HCT116 (cell line): Measurements from ENCODE around the gene UQCRC1. TPM values are rescaled to one million over a fixed set of nuclear protein-coding genes. Genes with fewer than 3 reads are reported as not detected.

Experiments used
- ATAC-seq: fragments of 200-7000 bp; cut with Tn5 transposase; 2 replicates; pipeline ENCODE4 v1.9.1; 2020; ENCODE audit warnings: mild to moderate bottlenecking, moderate library complexity
- BruUV-seq: library from RNA; stranded (reverse); fragments of 400-500 nt; replicated peaks from 2 replicates; lab custom pipeline; 2021; lab: Mats Ljungman, UMichigan
- CTCF ChIA-PET: fragments of 300-600 bp; sonication (Branson Sonifier 250); formaldehyde crosslinking; loops from one replicate; lab custom pipeline; 2021; ENCODE audit warnings: antibody characterized with exemption; lab: Charles Lee
- POLR2A ChIA-PET: fragments of 300-600, 350-600 bp; sonication (Branson Sonifier 250); formaldehyde crosslinking; loops from one replicate; lab custom pipeline; 2021; ENCODE audit warnings: antibody characterized with exemption; lab: Charles Lee
- RAD21 ChIA-PET, 2 experiments: fragments of 300-600 bp; sonication (Branson Sonifier 250); formaldehyde crosslinking; loops; one replicate each; lab custom pipeline; 2023; ENCODE audit warnings: low total read pairs in 2 of 2; ENCODE audit not compliant: uncharacterized antibody in 2 of 2, unreplicated experiment in 2 of 2, low non-redundant PET in 1 of 2; lab: Charles Lee
- DNase-seq: peaks from one replicate; pipeline ENCODE4 v3.0.0-alpha.2; 2010; ENCODE audit warnings: low read depth, low spot score
- H2AFZ ChIP-seq: fragments of 200-600 bp; shearing (Covaris generic), sonication (generic); 2 replicates; pipeline ENCODE4 v1.6.1; 2017; ENCODE audit warnings: low read depth, mixed run types, mixed read lengths, antibody characterized with exemption, low read length; ENCODE audit not compliant: poor library complexity, severe bottlenecking
- H3K27ac ChIP-seq: 2 replicates; pipeline ENCODE4 v1.5.1; 2012; ENCODE audit warnings: low read depth, low read length
- H3K27me3 ChIP-seq: fragments of 200-600 bp; sonication (generic); 2 replicates; pipeline ENCODE4 v1.6.1; 2016; ENCODE audit warnings: mixed run types, low read length, mixed read lengths; ENCODE audit not compliant: insufficient read depth
- H3K36me3 ChIP-seq, 2 experiments: fragments of 200-500 bp in 1 of 2; fragments of 200-600 bp in 1 of 2; sonication (Bioruptor generic) in 1 of 2; sonication (generic) in 1 of 2; 2 replicates each; pipeline versions ENCODE4 v1.5.1 to v1.6.1; 2014 to 2016; ENCODE audit warnings: low read length in 2 of 2, inconsistent platforms in 1 of 2, mixed read lengths in 1 of 2, mixed run types in 1 of 2; ENCODE audit not compliant: insufficient read depth in 2 of 2, control insufficient read depth in 1 of 2
- H3K4me1 ChIP-seq, 2 experiments: fragments of 200-600 bp in 1 of 2; sonication (generic) in 1 of 2; 2 replicates each; pipeline versions ENCODE4 v1.5.1 to v1.6.1; 2012 to 2017; ENCODE audit warnings: low read length in 2 of 2, inconsistent platforms in 1 of 2, mild to moderate bottlenecking in 1 of 2, mixed read lengths in 1 of 2, mixed run types in 1 of 2, moderate library complexity in 1 of 2; ENCODE audit not compliant: insufficient read depth in 2 of 2, control insufficient read depth in 1 of 2
- H3K4me2 ChIP-seq: fragments of 200-600 bp; sonication (generic); 2 replicates; pipeline ENCODE4 v1.6.1; 2017; ENCODE audit warnings: mixed run types, low read length, mixed read lengths
- H3K4me3 ChIP-seq, 2 experiments: fragments of 200-600 bp in 1 of 2; sonication (generic) in 1 of 2; replicated peaks in 1 of 2; 2 replicates each; pipeline ENCODE4 v1.5.1; 2011 to 2016; ENCODE audit warnings: low read length in 2 of 2, control low read depth in 1 of 2, low read depth in 1 of 2, mild to moderate bottlenecking in 1 of 2, mixed read lengths in 1 of 2, mixed run types in 1 of 2
- H3K79me2 ChIP-seq: fragments of 200-600 bp; sonication (generic); 2 replicates; pipeline ENCODE4 v1.6.1; 2017; ENCODE audit warnings: mild to moderate bottlenecking, mixed run types, low read length, moderate library complexity, mixed read lengths; ENCODE audit not compliant: insufficient read depth
- H3K9ac ChIP-seq: fragments of 200-600 bp; sonication (generic); 2 replicates; pipeline ENCODE4 v1.6.1; 2016; ENCODE audit warnings: low read length, mixed read lengths
- H3K9me2 ChIP-seq: fragments of 200-600 bp; sonication (generic), shearing (Covaris generic); 2 replicates; pipeline ENCODE4 v1.6.1; 2017; ENCODE audit warnings: mixed run types, mild to moderate bottlenecking, moderate library complexity; ENCODE audit not compliant: insufficient read depth
- H3K9me3 ChIP-seq, 2 experiments: fragments of 200-500 bp in 1 of 2; fragments of 200-600 bp in 1 of 2; sonication (Bioruptor generic) in 1 of 2; sonication (generic) in 1 of 2; 2 replicates each; pipeline ENCODE4 v1.6.1; 2014 to 2017; ENCODE audit warnings: low read length in 2 of 2, mixed read lengths in 2 of 2, inconsistent platforms in 1 of 2, low read depth in 1 of 2, mild to moderate bottlenecking in 1 of 2, mixed run types in 1 of 2, moderate library complexity in 1 of 2; ENCODE audit not compliant: control insufficient read depth in 1 of 2, insufficient read depth in 1 of 2
- H4K20me1 ChIP-seq: fragments of 200-600 bp; sonication (generic), shearing (Covaris generic); 2 replicates; pipeline ENCODE4 v1.6.1; 2017; ENCODE audit warnings: mixed run types, mild to moderate bottlenecking, moderate library complexity; ENCODE audit not compliant: insufficient read depth
- ATF3 ChIP-seq: IDR thresholded peaks from 2 replicates; pipeline ENCODE4 v1.6.1; 2012
- CEBPB ChIP-seq: IDR thresholded peaks from 2 replicates; pipeline ENCODE4 v1.6.1; 2012; ENCODE audit warnings: low read depth
- CTCF ChIP-seq, 3 experiments: fragments of 200-600 bp in 1 of 3; sonication (generic) in 1 of 3; IDR thresholded peaks in 2 of 3; conservative IDR thresholded peaks in 1 of 3; 2 replicates each; pipeline ENCODE4 v1.5.1; 2012 to 2017; ENCODE audit warnings: low read depth in 2 of 3, low read length in 2 of 3, antibody characterized with exemption in 1 of 3, borderline replicate concordance in 1 of 3, control low read depth in 1 of 3, mild to moderate bottlenecking in 1 of 3, mixed read lengths in 1 of 3, mixed run types in 1 of 3, moderate library complexity in 1 of 3; ENCODE audit not compliant: insufficient read depth in 1 of 3
- ELF1 ChIP-seq: IDR thresholded peaks from 2 replicates; pipeline ENCODE4 v1.6.1; 2012; ENCODE audit warnings: low read depth, borderline replicate concordance
- EZH2 ChIP-seq: fragments of 200-600 bp; sonication (generic); IDR thresholded peaks from 2 replicates; pipeline ENCODE4 v1.6.1; 2017; ENCODE audit warnings: antibody characterized with exemption, mixed run types
- EZH2phosphoT487 ChIP-seq: fragments of 200-600 bp; IDR thresholded peaks from 2 replicates; pipeline ENCODE4 v1.6.1; 2018; ENCODE audit warnings: antibody characterized with exemption, borderline replicate concordance
- JUND ChIP-seq: IDR thresholded peaks from 2 replicates; pipeline ENCODE4 v1.6.1; 2012
- POLR2AphosphoS5 ChIP-seq: IDR thresholded peaks from 2 replicates; pipeline ENCODE4 v1.6.1; 2011; ENCODE audit warnings: mild to moderate bottlenecking, low read depth, low read length, moderate library complexity
- SP1 ChIP-seq: IDR thresholded peaks from 2 replicates; pipeline ENCODE4 v1.6.1; 2012; ENCODE audit warnings: low read depth
- SRF ChIP-seq: IDR thresholded peaks from 2 replicates; pipeline ENCODE4 v1.6.1; 2012; ENCODE audit warnings: low read depth
- YY1 ChIP-seq: IDR thresholded peaks from 2 replicates; pipeline ENCODE4 v1.6.1; 2011; ENCODE audit warnings: low read length, low read depth, moderate library complexity, mild to moderate bottlenecking; ENCODE audit not compliant: insufficient replicate concordance; ENCODE audit errors: extremely low read depth
- intact Hi-C: fragments of 100-400 bp; cut with micrococcal nuclease; formaldehyde crosslinking; loops from 2 replicates; pipeline ENCODE4 v1.10.0; 2022
- total RNA-seq: library from RNA; stranded (reverse); gene quantifications from one replicate; pipeline ENCODE4 v1.2.1, GENCODE V29; 2021; ENCODE audit not compliant: unreplicated experiment

Gene UQCRC1
- total RNA-seq, 1 experiment from 2014 or later, result 318 TPM

GRCh38 chr3:48641396-48641795 lies 31.9 kb upstream of the UQCRC1 start:
- no peaks in the 10 kb centered on the region for H3K27me3 ChIP-seq
- no peaks in the 10 kb centered on the region for H4K20me1 ChIP-seq
- ChIA-PET RAD21 (no interaction called here), POLR2A (no interaction called here), CTCF (no interaction called here)
- H3K4me2 ChIP-seq, result no peak overlapping the region
- H3K79me2 ChIP-seq, result no peaks in the 10 kb centered on the region
- intact Hi-C loops, result no loop called here
- no peaks in the 10 kb centered on the region for H3K9me2 ChIP-seq
- no TSS peak for BruUV-seq
- no peak for DNase-seq
- no peak overlapping the region for H3K4me3 ChIP-seq
- H3K9me3 ChIP-seq, result no peaks in the 10 kb centered on the region
- no peak overlapping the region for H2AFZ ChIP-seq
- no peak overlapping the region for H3K9ac ChIP-seq
- no peak overlapping the region for H3K27ac ChIP-seq
- peaks cover 3% of the 10 kb centered on the region in 2 experiments for H3K4me1 ChIP-seq
- no peak for TF ChIP-seq CTCF (IDR thresholded peaks at IDR 0.05 in 2 of 3, conservative IDR thresholded peaks at IDR 0.05 in 1 of 3; ENCODE audit: borderline replicate concordance in 1 of 3, insufficient read depth in 1 of 3, low read depth in 2 of 3, low read length in 2 of 3)
- TF ChIP-seq YY1, result no peak
- TF ChIP-seq ATF3, result no peak
- H3K36me3 ChIP-seq, result no peaks in the 10 kb centered on the region
- ATAC-seq, result no peak

- peaks cover 6 to 11% of the 10 kb centered on the region in 2 experiments for H3K4me1 ChIP-seq
- no peak for ATAC-seq
- RAD21 ChIA-PET, result no interaction called here
- CTCF ChIA-PET, result no interaction called here
- no peak overlapping the region for H3K27ac ChIP-seq
- H3K9ac ChIP-seq, result no peak overlapping the region
- no peak overlapping the region for H3K4me3 ChIP-seq
- H3K4me2 ChIP-seq, result no peak overlapping the region
- no peaks in the 10 kb centered on the region for H4K20me1 ChIP-seq
- H3K9me3 ChIP-seq, result no peaks in the 10 kb centered on the region
- H3K27me3 ChIP-seq, result no peaks in the 10 kb centered on the region
- H3K79me2 ChIP-seq, result no peaks in the 10 kb centered on the region; the same call in 1 of the 2 replicates
- H3K9me2 ChIP-seq, result no peaks in the 10 kb centered on the region
- no peaks in the 10 kb centered on the region for H3K36me3 ChIP-seq
- no peak for DNase-seq
- intact Hi-C loops, result no loop called here
- no TSS peak for BruUV-seq
- H2AFZ ChIP-seq, result no peak overlapping the region
- POLR2A ChIA-PET, result no interaction called here
- no peak for TF ChIP-seq ELF1
- TF ChIP-seq CEBPB, result no peak
- TF ChIP-seq SRF, result no peak
- TF ChIP-seq YY1, result no peak
- TF ChIP-seq ATF3, result no peak
- no peak for TF ChIP-seq POLR2AphosphoS5
- TF ChIP-seq EZH2, result no peak
- no peak for TF ChIP-seq SP1
- no peak for TF ChIP-seq EZH2phosphoT487
- TF ChIP-seq JUND, result no peak
Observed at GRCh38 chr3:48639944-48640606, 30.6 kb upstream of the UQCRC1 start.
